Uterus (tissue), 4 donors: ENCODE data around the gene ZGLP1. TPM values are rescaled to one million over a fixed set of nuclear protein-coding genes. Genes with fewer than 3 reads are reported as not detected.

Experiments
- DNase-seq, 2 donors: peaks; one replicate each; pipeline ENCODE4 v3.0.0-alpha.2; 2019 to 2020
- H3K27ac ChIP-seq, 2 donors: fragments of 200-600 bp; sonication (generic); 1 replicate in 1 of 2; 2 replicates in 1 of 2; pipeline ENCODE4 v1.5.1; 2016 to 2018
- H3K27me3 ChIP-seq, 2 donors: fragments of 200-600 bp; sonication (generic); one replicate each; pipeline ENCODE4 v1.5.1; 2018 to 2019; ENCODE audit warnings: control low read depth in 1 of 2
- H3K36me3 ChIP-seq, 2 donors: fragments of 200-600 bp; sonication (generic); one replicate each; pipeline ENCODE4 v1.5.1; 2019; ENCODE audit warnings: control low read depth in 1 of 2
- H3K4me1 ChIP-seq, 2 donors: fragments of 200-600 bp; sonication (generic); one replicate each; pipeline ENCODE4 v1.5.1; 2018 to 2019; ENCODE audit warnings: control low read depth in 1 of 2
- H3K4me3 ChIP-seq, 2 donors: fragments of 200-600 bp; sonication (generic); 1 replicate in 1 of 2; 2 replicates in 1 of 2; pipeline ENCODE4 v1.5.1; 2018 to 2019; ENCODE audit warnings: mild to moderate bottlenecking in 1 of 2
- H3K9me3 ChIP-seq, 2 donors: fragments of 200-600 bp; sonication (generic); one replicate each; pipeline ENCODE4 v1.5.1; 2019; ENCODE audit warnings: control low read depth in 1 of 2
- POLR2A ChIP-seq, 2 donors: fragments of 450-650 bp; IDR thresholded peaks; one replicate each; pipeline ENCODE4 v1.6.1; 2016; ENCODE audit warnings: antibody characterized with exemption in 2 of 2, mild to moderate bottlenecking in 1 of 2, moderate library complexity in 1 of 2
- intact Hi-C: fragments of 100-400 bp; cut with DNase I; formaldehyde crosslinking; loops from one replicate; pipeline ENCODE4 v1.15.1; 2023; ENCODE audit warnings: low total_unique reads
- total RNA-seq, 4 donors: library from RNA; depleted of rRNA in 3 of 4; stranded (reverse); fragments of >200 nt in 3 of 4; gene quantifications; one replicate each; pipeline versions ENCODE4 v1.1.0 to v1.2.4, GENCODE V29; 2014 to 2023
- TF ChIP-seq, protein P1 (sequence below), 4 experiments: fragments of 200-600 bp in 2 of 4; fragments of 450-650 bp in 2 of 4; sonication (generic) in 2 of 4; IDR thresholded peaks; one replicate each; pipeline ENCODE4 v1.5.1; 2016 to 2019; ENCODE audit warnings: antibody characterized with exemption in 4 of 4, mild to moderate bottlenecking in 2 of 4, moderate library complexity in 1 of 4
- donor health status: DM: yes; HTN: yes; CAD: no.

Gene ZGLP1
- total RNA-seq, 4 donors from 2014 or later = 1.0 to 2.5 TPM; not detected in 2

DNA sequence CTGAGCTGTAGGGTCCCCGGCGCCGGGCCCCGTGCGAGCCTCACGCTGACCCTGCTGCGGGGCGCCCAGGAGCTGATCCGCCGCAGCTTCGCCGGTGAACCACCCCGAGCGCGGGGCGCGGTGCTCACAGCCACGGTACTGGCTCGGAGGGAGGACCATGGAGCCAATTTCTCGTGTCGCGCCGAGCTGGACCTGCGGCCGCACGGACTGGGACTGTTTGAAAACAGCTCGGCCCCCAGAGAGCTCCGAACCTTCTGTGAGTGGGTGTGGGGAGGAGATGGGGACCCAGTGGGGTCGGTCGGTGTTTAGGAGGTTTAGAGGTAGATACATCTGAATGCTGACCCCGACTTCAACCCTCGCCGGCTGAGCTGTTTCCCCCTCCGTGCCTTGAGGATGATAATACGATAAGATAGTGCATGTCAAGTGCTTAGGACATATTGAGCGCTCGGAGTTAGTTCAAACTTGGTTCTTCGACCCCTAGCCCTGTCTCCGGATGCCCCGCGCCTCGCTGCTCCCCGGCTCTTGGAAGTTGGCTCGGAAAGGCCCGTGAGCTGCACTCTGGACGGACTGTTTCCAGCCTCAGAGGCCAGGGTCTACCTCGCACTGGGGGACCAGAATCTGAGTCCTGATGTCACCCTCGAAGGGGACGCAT is 17.9 kb downstream of the ZGLP1 start:
- DNase-seq = no peak
- Histone ChIP-seq H3K36me3 (no peaks in the 10 kb centered on the region), H3K4me1 (peaks cover 0 to 36% of the 10 kb centered on the region in 2 donors), H3K27me3 (peaks cover 46 to 71% of the 10 kb centered on the region in 2 donors), H3K9me3 (no peaks in the 10 kb centered on the region), H3K4me3 (peak overlapping the region; percentile 8 to 13), H3K27ac (no peak overlapping the region)
- TF ChIP-seq POLR2A (IDR thresholded peaks at IDR 0.05) = no peak
- TF ChIP-seq, protein P1, sequence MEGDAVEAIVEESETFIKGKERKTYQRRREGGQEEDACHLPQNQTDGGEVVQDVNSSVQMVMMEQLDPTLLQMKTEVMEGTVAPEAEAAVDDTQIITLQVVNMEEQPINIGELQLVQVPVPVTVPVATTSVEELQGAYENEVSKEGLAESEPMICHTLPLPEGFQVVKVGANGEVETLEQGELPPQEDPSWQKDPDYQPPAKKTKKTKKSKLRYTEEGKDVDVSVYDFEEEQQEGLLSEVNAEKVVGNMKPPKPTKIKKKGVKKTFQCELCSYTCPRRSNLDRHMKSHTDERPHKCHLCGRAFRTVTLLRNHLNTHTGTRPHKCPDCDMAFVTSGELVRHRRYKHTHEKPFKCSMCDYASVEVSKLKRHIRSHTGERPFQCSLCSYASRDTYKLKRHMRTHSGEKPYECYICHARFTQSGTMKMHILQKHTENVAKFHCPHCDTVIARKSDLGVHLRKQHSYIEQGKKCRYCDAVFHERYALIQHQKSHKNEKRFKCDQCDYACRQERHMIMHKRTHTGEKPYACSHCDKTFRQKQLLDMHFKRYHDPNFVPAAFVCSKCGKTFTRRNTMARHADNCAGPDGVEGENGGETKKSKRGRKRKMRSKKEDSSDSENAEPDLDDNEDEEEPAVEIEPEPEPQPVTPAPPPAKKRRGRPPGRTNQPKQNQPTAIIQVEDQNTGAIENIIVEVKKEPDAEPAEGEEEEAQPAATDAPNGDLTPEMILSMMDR (IDR thresholded peaks at IDR 0.05) = no peak
- intact Hi-C loops = no loop called here

DNA sequence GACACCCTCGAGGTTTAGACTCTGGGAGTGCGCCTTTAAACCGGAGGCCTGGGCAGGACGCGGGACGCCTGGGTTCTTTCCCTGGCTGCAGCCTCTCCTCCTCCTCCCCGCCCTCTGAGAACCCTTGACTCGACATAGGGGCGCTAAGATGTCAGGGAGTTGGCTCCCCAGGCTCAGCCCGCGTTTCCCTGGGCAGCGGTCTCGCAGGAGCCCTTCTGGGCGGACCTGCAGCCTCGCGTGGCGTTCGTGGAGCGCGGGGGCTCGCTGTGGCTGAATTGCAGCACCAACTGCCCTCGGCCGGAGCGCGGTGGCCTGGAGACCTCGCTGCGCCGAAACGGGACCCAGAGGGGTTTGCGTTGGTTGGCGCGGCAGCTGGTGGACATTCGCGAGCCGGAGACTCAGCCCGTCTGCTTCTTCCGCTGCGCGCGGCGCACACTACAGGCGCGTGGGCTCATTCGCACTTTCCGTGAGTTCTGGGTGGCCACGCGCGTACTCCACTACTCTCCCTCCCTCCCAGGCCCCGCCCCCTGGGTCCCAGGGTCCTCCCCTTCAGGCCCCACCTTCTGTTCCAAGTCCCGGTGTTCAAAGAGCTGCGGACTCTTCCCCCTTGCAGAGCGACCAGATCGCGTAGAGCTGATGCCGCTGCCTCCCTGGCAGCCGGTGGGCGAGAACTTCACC is 18.6 kb downstream of the ZGLP1 start:
- DNase-seq = peak in 1 of 2 donors; percentile 36
- H3K9me3 ChIP-seq = no peaks in the 10 kb centered on the region
- H3K27me3 ChIP-seq = peaks cover 46 to 71% of the 10 kb centered on the region in 2 donors
- peak overlapping the region; percentile 8 to 13 for H3K4me3 ChIP-seq
- intact Hi-C loops = no loop called here
- peaks cover 0 to 32% of the 10 kb centered on the region in 2 donors for H3K4me1 ChIP-seq
- H3K27ac ChIP-seq = no peak overlapping the region
- TF ChIP-seq, protein P1 (IDR thresholded peaks at IDR 0.05) = no peak
- no peak for TF ChIP-seq POLR2A (IDR thresholded peaks at IDR 0.05)
- H3K36me3 ChIP-seq = no peaks in the 10 kb centered on the region

DNA sequence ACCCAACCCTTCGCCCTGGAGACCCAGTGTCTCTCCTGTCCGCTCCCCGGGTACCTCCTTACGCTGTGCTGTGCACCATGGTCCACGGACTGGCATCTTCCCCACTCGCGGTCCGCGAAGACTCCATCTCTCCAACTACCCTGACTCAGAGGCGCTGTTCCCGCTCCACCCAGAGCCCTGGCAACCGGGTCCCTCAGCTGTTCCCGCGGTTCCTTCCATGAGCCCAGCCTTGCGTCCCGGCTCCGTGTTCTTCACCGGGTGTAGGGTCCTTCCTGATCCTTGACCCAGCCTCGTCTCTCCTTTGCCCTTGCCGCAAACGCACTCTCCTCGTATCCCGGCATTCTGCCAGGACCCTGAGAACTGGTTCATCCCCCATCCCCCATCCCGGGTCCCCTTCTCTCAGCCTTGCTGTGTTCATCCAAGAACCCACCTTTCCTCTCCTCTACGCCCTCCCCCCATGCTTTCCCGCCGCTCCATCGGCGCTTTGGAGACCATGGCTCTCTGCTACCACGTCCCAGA is 19.2 kb downstream of the ZGLP1 start:
- Histone ChIP-seq H3K36me3 (no peaks in the 10 kb centered on the region), H3K4me3 (no peak overlapping the region), H3K4me1 (peaks cover 0 to 31% of the 10 kb centered on the region in 2 donors), H3K9me3 (no peaks in the 10 kb centered on the region), H3K27ac (no peak overlapping the region), H3K27me3 (peaks cover 44 to 65% of the 10 kb centered on the region in 2 donors)
- intact Hi-C loops = no loop called here
- no peak for TF ChIP-seq POLR2A (IDR thresholded peaks at IDR 0.05)
- TF ChIP-seq, protein P1 (IDR thresholded peaks at IDR 0.05) = no peak
- DNase-seq = no peak

DNA sequence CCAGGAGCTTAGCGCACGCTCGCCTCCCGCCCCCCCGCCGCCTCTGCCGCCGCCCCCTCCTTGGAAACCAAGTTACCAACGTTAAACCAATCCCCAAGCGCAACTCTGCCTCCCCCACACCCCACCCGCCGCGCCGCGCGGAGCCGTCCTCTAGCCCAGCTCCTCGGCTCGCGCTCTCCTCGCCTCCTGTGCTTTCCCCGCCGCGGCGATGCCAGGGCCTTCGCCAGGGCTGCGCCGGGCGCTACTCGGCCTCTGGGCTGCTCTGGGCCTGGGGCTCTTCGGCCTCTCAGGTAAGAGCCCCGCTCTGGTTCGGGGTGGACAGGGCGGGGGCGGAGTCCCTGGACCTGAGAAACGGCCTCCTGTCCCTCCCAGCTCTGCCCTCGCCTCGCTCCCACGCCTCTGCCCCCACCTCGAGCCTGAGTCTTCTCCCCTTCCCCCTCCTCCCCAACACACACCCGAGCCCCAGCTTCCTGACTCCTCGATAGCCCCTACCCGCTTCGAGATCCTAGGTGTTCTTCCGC is 19.7 kb downstream of the ZGLP1 start, which contains the start of gene ICAM5:
Gene ICAM5 (plus strand): TSS at position 117 of the 521 bp plus-strand sequence. CDS start 92 bp downstream, at position 209.
- intact Hi-C loops = no loop called here
- peak within 1 kb of the TSS in 1 of 2 donors; percentile 11 for H3K4me3 ChIP-seq
- H3K27ac ChIP-seq = no peak within 1 kb of the TSS
- TF ChIP-seq, protein P1 (IDR thresholded peaks at IDR 0.05) = no peak
- TF ChIP-seq POLR2A (IDR thresholded peaks at IDR 0.05) = no peak
- H3K4me1 ChIP-seq = peaks cover 0 to 31% of the 10 kb centered on the region in 2 donors
- no peaks in the 10 kb centered on the region for H3K9me3 ChIP-seq
- DNase-seq = no peak
- peaks cover 39 to 60% of the 10 kb centered on the region in 2 donors for H3K27me3 ChIP-seq
- H3K36me3 ChIP-seq = no peaks in the 10 kb centered on the region
